GM23338 (cell line): ENCODE data around the gene PKM. TPM values are rescaled to one million over a fixed set of nuclear protein-coding genes. Genes with fewer than 3 reads are reported as not detected.
"Not testable (repeated sequence)": the region's sequence is repeated elsewhere in the genome, so short reads cannot be mapped to it uniquely, and the experiment has no call there.

Experiments used
- ATAC-seq: fragments of 200-7000 bp; cut with Tn5 transposase; 3 replicates; pipeline ENCODE4 v1.9.1; 2020
- DNase-seq: peaks from one replicate; pipeline ENCODE4 v3.0.0-alpha.2; 2015; ENCODE audit warnings: low spot score
- H2AFZ ChIP-seq: fragments of 200-600 bp; sonication (generic); 2 replicates; pipeline ENCODE4 v1.8.0; 2016; ENCODE audit warnings: antibody characterized with exemption, mild to moderate bottlenecking, moderate library complexity
- H3F3A ChIP-seq: fragments of 200-600 bp; sonication (generic); replicated peaks from 2 replicates; pipeline ENCODE4 v1.8.0; 2017; ENCODE audit warnings: antibody characterized with exemption, mixed run types, low read depth
- H3K27ac ChIP-seq: fragments of 200-600 bp; sonication (generic); 2 replicates; pipeline ENCODE4 v1.6.1; 2016; ENCODE audit warnings: low read depth
- H3K27me3 ChIP-seq: fragments of 200-600 bp; sonication (generic); 2 replicates; pipeline ENCODE4 v1.8.0; 2016; ENCODE audit warnings: mild to moderate bottlenecking, mixed run types, moderate library complexity; ENCODE audit not compliant: insufficient read depth
- H3K36me3 ChIP-seq: fragments of 200-600 bp; sonication (generic); 2 replicates; pipeline ENCODE4 v1.8.0; 2016; ENCODE audit warnings: mild to moderate bottlenecking; ENCODE audit not compliant: insufficient read depth
- H3K4me1 ChIP-seq: fragments of 200-600 bp; sonication (generic); 2 replicates; pipeline ENCODE4 v1.8.0; 2016; ENCODE audit warnings: mild to moderate bottlenecking, moderate library complexity; ENCODE audit not compliant: insufficient read depth
- H3K4me2 ChIP-seq: fragments of 200-600 bp; sonication (generic); 2 replicates; pipeline ENCODE4 v1.7.1; 2017; ENCODE audit warnings: mixed run types
- H3K4me3 ChIP-seq: fragments of 200-600 bp; sonication (generic); 2 replicates; pipeline ENCODE4 v1.6.1; 2016; ENCODE audit warnings: mixed run types
- H3K79me2 ChIP-seq: fragments of 200-600 bp; sonication (generic); replicated peaks from 2 replicates; pipeline ENCODE4 v1.8.0; 2017; ENCODE audit warnings: mild to moderate bottlenecking; ENCODE audit not compliant: insufficient read depth
- H3K9me2 ChIP-seq: fragments of 200-600 bp; sonication (generic); 2 replicates; pipeline ENCODE4 v1.8.0; 2017; ENCODE audit not compliant: insufficient read depth
- H4K20me1 ChIP-seq: fragments of 200-600 bp; sonication (generic); replicated peaks from 2 replicates; pipeline ENCODE4 v1.8.0; 2017; ENCODE audit warnings: mild to moderate bottlenecking; ENCODE audit not compliant: insufficient read depth
- H3K27ac Mint-ChIP-seq: 2 replicates; pipeline ENCODE4 v1.8.0; 2020; ENCODE audit warnings: inconsistent platforms, mild to moderate bottlenecking, moderate library complexity, mixed read lengths
- H3K27me3 Mint-ChIP-seq: 3 replicates; pipeline ENCODE4 v1.8.0; 2022; ENCODE audit warnings: low read depth, mild to moderate bottlenecking, moderate library complexity, mixed read lengths, inconsistent platforms; ENCODE audit not compliant: insufficient read depth, poor library complexity
- H3K36me3 Mint-ChIP-seq: 3 replicates; pipeline ENCODE4 v1.8.0; 2021; ENCODE audit warnings: low read depth, mild to moderate bottlenecking, inconsistent platforms, moderate library complexity, mixed read lengths
- H3K4me1 Mint-ChIP-seq: 3 replicates; pipeline ENCODE4 v1.8.0; 2020; ENCODE audit warnings: mild to moderate bottlenecking, inconsistent platforms, mixed read lengths
- H3K4me3 Mint-ChIP-seq: 3 replicates; pipeline ENCODE4 v1.8.0; 2021; ENCODE audit warnings: moderate library complexity, mild to moderate bottlenecking, inconsistent platforms, mixed read lengths
- H3K9me3 Mint-ChIP-seq: 3 replicates; pipeline ENCODE4 v1.8.0; 2020; ENCODE audit warnings: moderate library complexity, mild to moderate bottlenecking, inconsistent platforms, mixed read lengths
- CTCF ChIP-seq, 2 experiments: fragments of 200-600 bp in 1 of 2; sonication (generic) in 1 of 2; conservative IDR thresholded peaks; 2 replicates each; pipeline versions ENCODE4 v1.5.1 to v1.6.1; 2016 to 2017; ENCODE audit warnings: antibody characterized with exemption in 2 of 2, low read depth in 2 of 2, mild to moderate bottlenecking in 2 of 2, moderate library complexity in 1 of 2
- EZH2 ChIP-seq: fragments of 200-600 bp; sonication (generic); IDR thresholded peaks from one replicate; pipeline ENCODE4 v1.8.0; 2017; ENCODE audit warnings: antibody characterized with exemption, mild to moderate bottlenecking, low read depth; ENCODE audit not compliant: unreplicated experiment
- POLR2AphosphoS5 ChIP-seq: IDR thresholded peaks from 2 replicates; pipeline ENCODE4 v1.6.1; 2016; ENCODE audit warnings: antibody characterized with exemption, low read depth
- REST ChIP-seq: IDR thresholded peaks from one replicate; pipeline ENCODE4 v1.6.1; 2018; ENCODE audit warnings: antibody characterized with exemption; ENCODE audit not compliant: unreplicated experiment
- ZNF114 ChIP-seq: fragments of 250-450 bp; sonication (Bioruptor Pico); IDR thresholded peaks from 2 replicates; pipeline ENCODE4 v1.5.0; 2020; ENCODE audit warnings: mild to moderate bottlenecking, moderate library complexity
- polyA plus RNA-seq: library from polyadenylated mRNA; unstranded; fragments of >200 nt; fragmentation: Nextera tagmentation; extraction: Ambion mirVana; gene quantifications from 2 replicates; pipeline ENCODE4 v1.2.1, GENCODE V29; 2016
- total RNA-seq: library from RNA; depleted of rRNA; stranded (reverse); fragments of >200 nt; shearing (Covaris generic); gene quantifications from 2 replicates; pipeline ENCODE4 v1.2.3, GENCODE V29; 2014

PKM gene
- total and polyA plus RNA-seq, 2 experiments from 2014 or later: 432 to 1,137 TPM

- H3K4me3 ChIP-seq, H3K9me3 Mint-ChIP-seq, H3K4me1 ChIP-seq, H3K9me2 ChIP-seq, DNase-seq, H2AFZ ChIP-seq, H3K27ac Mint-ChIP-seq, H3K4me3 Mint-ChIP-seq, H3K27me3 ChIP-seq, H3K27ac ChIP-seq, H3K36me3 Mint-ChIP-seq, ATAC-seq, H3K4me2 ChIP-seq, H4K20me1 ChIP-seq, H3K36me3 ChIP-seq, H3F3A ChIP-seq: not testable (repeated sequence)
- H3K4me1 Mint-ChIP-seq: peaks cover 14% of the 10 kb centered on the region
- H3K27me3 Mint-ChIP-seq: peaks cover 17% of the 10 kb centered on the region
- peaks cover 11% of the 10 kb centered on the region for H3K79me2 ChIP-seq
Measured at GRCh38 chr15:72275635-72276325, 44.8 kb upstream of the PKM start.

- Mint-ChIP-seq H3K27me3 (peaks cover 6% of the 10 kb centered on the region), H3K9me3 (no peaks in the 10 kb centered on the region)
- ATAC-seq: no peak; the same call in 2 of the 3 replicates
Measured at GRCh38 chr15:72272997-72273352, 42.0 kb upstream of the PKM start.

GRCh38 chr15:72272213-72272996 is 41.4 kb upstream of the PKM start, which contains the start of gene PARP6:
PARP6 (minus strand) TSS chr15:72272554; CDS start chr15:72267477, 5,077 bp downstream.
- no peak within 1 kb of the TSS for H3K27ac ChIP-seq
- H2AFZ ChIP-seq: peak within 1 kb of the TSS; percentile 95
- peaks cover 7% of the 10 kb centered on the region; the same call in 1 of the 2 replicates for H3K4me1 ChIP-seq
- peak; percentile 98 for ATAC-seq
- H3K4me3 Mint-ChIP-seq: peak within 1 kb of the TSS; percentile 89
- H3F3A ChIP-seq: no peaks in the 10 kb centered on the region; the same call in 1 of the 2 replicates
- H3K27me3 Mint-ChIP-seq: peaks cover 6% of the 10 kb centered on the region
- H3K9me2 ChIP-seq: no peaks in the 10 kb centered on the region
- no peaks in the 10 kb centered on the region for H3K27me3 ChIP-seq
- H3K4me3 ChIP-seq: peak within 1 kb of the TSS; percentile 90
- H3K4me2 ChIP-seq: peak within 1 kb of the TSS; percentile 86
- H4K20me1 ChIP-seq: peaks cover 14% of the 10 kb centered on the region
- H3K27ac Mint-ChIP-seq: peak within 1 kb of the TSS; percentile 91
- no peaks in the 10 kb centered on the region for H3K9me3 Mint-ChIP-seq
- peak; percentile 98 for DNase-seq
- peaks cover 14% of the 10 kb centered on the region for H3K4me1 Mint-ChIP-seq
- no peaks in the 10 kb centered on the region; the same call in 2 of the 3 replicates for H3K36me3 Mint-ChIP-seq
- H3K36me3 ChIP-seq: no peaks in the 10 kb centered on the region
- peaks cover 15% of the 10 kb centered on the region for H3K79me2 ChIP-seq
- peak; percentile 55 to 78 for TF ChIP-seq CTCF (conservative IDR thresholded peaks at IDR 0.05; ENCODE audit: low read depth in 2 of 2)
- peak; percentile 88 for TF ChIP-seq POLR2AphosphoS5
- no peak for TF ChIP-seq EZH2
- TF ChIP-seq REST: no peak
- no peak for TF ChIP-seq ZNF114 (CRISPR knock-in tag)

More at GRCh38 chr15:72272997-72273352, 42.0 kb upstream of the PKM start:
- Histone ChIP-seq H3K4me1 (peaks cover 7% of the 10 kb centered on the region; the same call in 1 of the 2 replicates), H3F3A (no peaks in the 10 kb centered on the region; the same call in 1 of the 2 replicates), H3K9me2 (no peaks in the 10 kb centered on the region), H3K27ac (no peak overlapping the region), H4K20me1 (peaks cover 13% of the 10 kb centered on the region), H3K36me3 (no peaks in the 10 kb centered on the region), H3K4me3 (peak overlapping the region; percentile 90), H3K79me2 (peaks cover 15% of the 10 kb centered on the region), H3K27me3 (no peaks in the 10 kb centered on the region), H2AFZ (peak overlapping the region; percentile 95), H3K4me2 (peak overlapping the region; percentile 86)
- peaks cover 14% of the 10 kb centered on the region for H3K4me1 Mint-ChIP-seq
- H3K4me3 Mint-ChIP-seq: peak overlapping the region; percentile 80
- TF ChIP-seq POLR2AphosphoS5: no peak
- DNase-seq: no peak
- H3K27ac Mint-ChIP-seq: peak overlapping the region; percentile 91
- no peaks in the 10 kb centered on the region; the same call in 2 of the 3 replicates for H3K36me3 Mint-ChIP-seq
